ENCODE measurements around the gene PPIE. TPM values are rescaled to one million over a fixed set of nuclear protein-coding genes. Genes with fewer than 3 reads are reported as not detected.

Gene PPIE
- total RNA-seq, 1 experiment from 2014 or later, result 45.8 TPM

- BruUV-seq (replicated peaks), result no TSS peak
- CTCF ChIA-PET, result interaction anchor here (0.6 to 0.8 kb wide), 2 partner anchors 151 to 167 kb away, joined by 3 to 5 read pairs; no protein-coding TSS in a partner anchor
- DNase-seq (ENCODE audit: unreplicated experiment), result no peak
- no peak overlapping the region for H3K27ac Mint-ChIP-seq (ENCODE audit: low read depth, unreplicated experiment)
- no peaks in the 10 kb centered on the region for H3K4me1 Mint-ChIP-seq (ENCODE audit: insufficient read depth, unreplicated experiment)
- TF ChIP-seq CTCF (IDR thresholded peaks at IDR 0.05; ENCODE audit: unreplicated experiment), result no peak
- intact Hi-C loops (cut with micrococcal nuclease), result no loop called here
- H3K27me3 Mint-ChIP-seq (ENCODE audit: insufficient read depth, unreplicated experiment), result no peaks in the 10 kb centered on the region
- no peaks in the 10 kb centered on the region for H3K9me3 Mint-ChIP-seq (ENCODE audit: unreplicated experiment)
- H3K36me3 Mint-ChIP-seq (ENCODE audit: insufficient read depth, unreplicated experiment), result peaks cover 72% of the 10 kb centered on the region
- no peak overlapping the region for H3K4me3 Mint-ChIP-seq (ENCODE audit: unreplicated experiment)
- POLR2A ChIA-PET, result no interaction called here
Measured at GRCh38 chr1:39752703-39753102, 14.0 kb downstream of the PPIE start.

GRCh38 chr1:39753132-39754025, 14.7 kb downstream of the PPIE start:
- H3K9me3 Mint-ChIP-seq (ENCODE audit: unreplicated experiment), result no peaks in the 10 kb centered on the region
- intact Hi-C loops (cut with micrococcal nuclease), result no loop called here
- H3K36me3 Mint-ChIP-seq (ENCODE audit: insufficient read depth, unreplicated experiment), result peaks cover 68% of the 10 kb centered on the region
- ChIA-PET POLR2A (no interaction called here), CTCF (interaction anchor here (0.6 kb wide), 1 partner anchor 152 kb away, joined by 3 read pairs; no protein-coding TSS in a partner anchor)
- BruUV-seq (replicated peaks), result TSS peak; percentile 65
- no peak overlapping the region for H3K4me3 Mint-ChIP-seq (ENCODE audit: unreplicated experiment)
- no peaks in the 10 kb centered on the region for H3K4me1 Mint-ChIP-seq (ENCODE audit: insufficient read depth, unreplicated experiment)
- H3K27me3 Mint-ChIP-seq (ENCODE audit: insufficient read depth, unreplicated experiment), result no peaks in the 10 kb centered on the region
- no peak for TF ChIP-seq CTCF (IDR thresholded peaks at IDR 0.05; ENCODE audit: unreplicated experiment)
- H3K27ac Mint-ChIP-seq (ENCODE audit: low read depth, unreplicated experiment), result no peak overlapping the region
- no peak for DNase-seq (ENCODE audit: unreplicated experiment)

GRCh38 chr1:39754026-39754570, 15.4 kb downstream of the PPIE start:
- peaks cover 64% of the 10 kb centered on the region for H3K36me3 Mint-ChIP-seq (ENCODE audit: insufficient read depth, unreplicated experiment)
- ChIA-PET CTCF (no interaction called here), POLR2A (no interaction called here)
- H3K4me3 Mint-ChIP-seq (ENCODE audit: unreplicated experiment), result no peak overlapping the region
- H3K27ac Mint-ChIP-seq (ENCODE audit: low read depth, unreplicated experiment), result no peak overlapping the region
- H3K4me1 Mint-ChIP-seq (ENCODE audit: insufficient read depth, unreplicated experiment), result no peaks in the 10 kb centered on the region
- BruUV-seq (replicated peaks), result no TSS peak
- no peaks in the 10 kb centered on the region for H3K9me3 Mint-ChIP-seq (ENCODE audit: unreplicated experiment)
- intact Hi-C loops (cut with micrococcal nuclease), result no loop called here
- H3K27me3 Mint-ChIP-seq (ENCODE audit: insufficient read depth, unreplicated experiment), result no peaks in the 10 kb centered on the region
- DNase-seq (ENCODE audit: unreplicated experiment), result no peak
- no peak for TF ChIP-seq CTCF (IDR thresholded peaks at IDR 0.05; ENCODE audit: unreplicated experiment)

- Mint-ChIP-seq H3K4me3 (ENCODE audit: unreplicated experiment) (no peak overlapping the region), H3K4me1 (ENCODE audit: insufficient read depth, unreplicated experiment) (no peaks in the 10 kb centered on the region), H3K27ac (ENCODE audit: low read depth, unreplicated experiment) (no peak overlapping the region), H3K9me3 (ENCODE audit: unreplicated experiment) (no peaks in the 10 kb centered on the region), H3K36me3 (ENCODE audit: insufficient read depth, unreplicated experiment) (peaks cover 61% of the 10 kb centered on the region), H3K27me3 (ENCODE audit: insufficient read depth, unreplicated experiment) (no peaks in the 10 kb centered on the region)
- ChIA-PET POLR2A (no interaction called here), CTCF (interaction anchor here (0.6 to 1.1 kb wide), 4 partner anchors 8 to 148 kb away, joined by 3 to 5 read pairs (median 3); no protein-coding TSS in a partner anchor)
- DNase-seq (ENCODE audit: unreplicated experiment), result no peak
- no peak for TF ChIP-seq CTCF (IDR thresholded peaks at IDR 0.05; ENCODE audit: unreplicated experiment)
- intact Hi-C loops (cut with micrococcal nuclease), result no loop called here
- BruUV-seq (replicated peaks), result no TSS peak
Measured at GRCh38 chr1:39754906-39755504, 16.3 kb downstream of the PPIE start.

All from MCF 10A (cell line).